GM21381 (cell line): Measurements from ENCODE around the gene MACROD1.
A peak's percentile ranks its signal among the peaks of the same experiment; 100 is the strongest.
"Not testable (repeated sequence)": the region's sequence is repeated elsewhere in the genome, so short reads cannot be mapped to it uniquely, and the experiment has no call there.

ENCODE experiments used
- ATAC-seq: cut with Tn5 transposase; IDR thresholded peaks from one replicate; pipeline ENCODE4 v1.9.1; 2021; ENCODE audit warnings: mild to moderate bottlenecking, moderate library complexity; ENCODE audit not compliant: unreplicated experiment

Gene MACROD1

GRCh38 chr11:63974259-63975143 is 191.4 kb downstream of the MACROD1 start, which contains the start of gene COX8A:
TSS of gene COX8A (plus strand) at chr11:63974620. CDS start at chr11:63974681, 61 bp downstream.
- ATAC-seq = peak; percentile 95

DNA sequence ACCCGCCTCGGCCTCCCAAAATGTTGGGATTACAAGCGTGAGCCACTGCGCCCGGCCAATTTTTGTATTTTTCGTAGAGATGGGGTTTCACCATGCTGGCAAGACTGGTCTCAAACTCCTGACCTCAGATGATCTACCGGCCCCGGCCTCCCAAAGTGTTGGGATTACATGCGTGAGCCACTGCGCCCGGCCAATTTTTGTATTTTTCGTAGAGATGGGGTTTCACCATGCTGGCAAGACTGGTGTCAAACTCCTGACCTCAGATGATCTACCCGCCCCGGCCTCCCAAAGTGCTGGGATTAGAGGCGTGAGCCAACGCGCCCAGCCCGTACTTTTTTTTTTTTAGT is 192.0 kb downstream of the MACROD1 start:
- not testable (repeated sequence) for ATAC-seq

GRCh38 chr11:63970902-63971301 is 195.0 kb downstream of the MACROD1 start:
- ATAC-seq = no peak

DNA sequence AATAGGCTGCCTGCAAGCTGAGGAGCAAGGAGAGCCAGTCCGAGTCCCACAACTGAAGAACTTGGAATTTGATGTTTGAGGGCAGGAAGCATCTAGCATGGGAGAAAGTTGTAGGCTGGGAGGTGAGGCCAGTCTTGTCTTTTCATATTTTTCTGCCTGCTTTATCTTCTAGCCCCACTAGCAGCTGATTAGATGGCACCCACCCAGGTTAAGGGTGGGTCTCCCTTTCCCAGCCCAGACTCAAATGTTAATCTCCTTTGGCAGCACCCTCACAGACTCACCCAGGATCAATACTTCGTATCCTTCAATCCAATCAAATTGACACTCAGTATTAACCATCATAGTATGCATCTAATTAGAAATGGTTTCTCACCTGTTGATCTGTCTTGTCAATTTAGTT is 196.5 kb downstream of the MACROD1 start:
- ATAC-seq = no peak

DNA sequence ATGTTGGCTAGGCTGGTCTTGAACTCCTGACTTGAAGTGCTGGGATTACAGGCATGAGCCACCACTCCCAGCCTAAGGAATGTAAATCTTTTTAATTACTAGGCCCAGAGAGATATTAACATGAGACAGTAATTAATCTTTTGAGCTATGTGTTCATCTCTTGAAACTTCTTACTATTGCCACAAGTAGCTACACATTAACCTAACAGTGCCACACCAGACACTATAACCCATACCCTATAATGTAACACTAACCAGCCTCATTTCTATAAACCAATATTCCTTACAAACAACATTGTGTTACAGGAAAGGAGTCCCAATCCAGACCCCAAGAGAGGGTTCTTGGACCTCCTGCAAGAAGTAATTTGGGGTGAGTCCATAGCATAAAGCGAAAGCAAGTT is 199.5 kb downstream of the MACROD1 start:
- no peak for ATAC-seq

DNA sequence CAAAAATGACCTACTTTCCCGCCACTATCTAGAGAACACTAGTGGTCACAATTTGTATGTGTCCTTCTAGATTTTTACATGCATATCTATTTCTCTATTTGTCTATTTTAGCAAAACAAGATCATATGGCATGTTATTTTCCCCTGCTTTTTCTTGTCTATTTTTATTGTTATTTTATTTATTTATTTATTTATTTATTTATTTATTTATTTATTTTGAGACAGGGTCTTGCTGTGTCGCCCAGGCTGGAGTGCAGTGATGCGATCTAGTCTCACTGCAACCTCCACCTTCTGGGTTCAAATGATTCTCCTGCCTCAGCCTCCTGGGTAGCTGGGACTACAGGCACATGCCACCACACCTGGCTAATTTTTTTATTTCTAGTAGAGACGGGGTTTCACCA is 202.0 kb downstream of the MACROD1 start:
- not testable (repeated sequence) for ATAC-seq

- ATAC-seq = no peak
Measured at GRCh38 chr11:63961608-63962412, 204.1 kb downstream of the MACROD1 start.

- ATAC-seq = no peak
Measured at GRCh38 chr11:63958008-63958407, 207.9 kb downstream of the MACROD1 start.

DNA sequence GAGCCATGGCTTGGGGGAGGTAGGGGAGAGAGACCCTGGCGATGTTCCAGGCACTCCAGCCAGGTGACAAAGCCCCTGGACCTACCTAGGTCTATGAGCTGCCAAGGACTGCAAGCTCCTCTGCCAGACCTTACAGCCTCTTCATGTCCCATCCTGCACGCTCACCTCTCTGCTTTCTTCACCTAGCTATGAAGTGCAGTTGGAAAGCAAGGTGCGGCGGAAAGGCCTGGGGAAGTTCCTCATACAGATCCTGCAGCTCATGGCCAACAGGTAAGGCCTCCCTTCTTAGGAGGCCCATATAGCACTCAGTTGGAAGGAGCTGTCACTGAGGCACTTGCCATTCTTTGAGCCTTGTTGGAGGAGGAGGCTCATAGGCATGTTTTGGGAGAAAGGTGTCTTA is 213.3 kb downstream of the MACROD1 start:
- no peak for ATAC-seq

DNA sequence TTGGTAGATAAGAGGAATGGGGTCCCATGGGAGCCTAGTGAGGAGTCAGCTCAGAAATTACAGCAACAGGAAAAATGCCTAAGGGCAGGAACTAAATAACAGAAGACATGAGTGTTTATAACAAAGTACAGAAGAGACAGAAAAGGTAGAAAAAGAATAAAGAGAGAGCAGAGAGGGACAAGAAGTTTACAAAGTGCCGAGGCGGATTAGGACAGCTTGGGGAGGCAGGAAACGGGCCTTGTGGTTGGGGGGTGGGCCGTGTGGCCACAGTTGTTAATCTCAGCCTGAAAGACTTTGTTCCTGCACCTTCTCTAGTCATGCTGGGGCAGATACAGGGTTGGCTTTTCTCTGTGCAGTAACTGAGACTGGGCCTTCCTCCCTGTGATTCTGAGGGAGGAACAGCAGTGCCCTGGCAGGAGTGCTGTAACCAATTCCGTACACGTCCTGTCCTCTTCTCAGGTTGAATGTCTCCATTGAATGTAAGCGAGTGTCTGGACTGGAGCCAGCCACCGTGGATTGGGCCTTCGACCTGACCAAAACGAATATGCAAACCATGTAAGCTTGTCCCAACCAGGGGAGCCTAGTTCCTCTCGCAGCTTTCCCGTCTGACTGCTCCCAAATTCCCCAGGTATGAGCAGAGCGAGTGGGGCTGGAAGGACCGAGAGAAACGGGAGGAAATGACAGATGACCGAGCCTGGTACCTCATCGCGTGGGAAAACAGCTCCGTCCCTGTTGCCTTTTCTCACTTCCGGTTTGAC is 214.0 kb downstream of the MACROD1 start:
- ATAC-seq = no peak
